Measurements from ENCODE around the gene CERCAM.

Gene CERCAM

DNA sequence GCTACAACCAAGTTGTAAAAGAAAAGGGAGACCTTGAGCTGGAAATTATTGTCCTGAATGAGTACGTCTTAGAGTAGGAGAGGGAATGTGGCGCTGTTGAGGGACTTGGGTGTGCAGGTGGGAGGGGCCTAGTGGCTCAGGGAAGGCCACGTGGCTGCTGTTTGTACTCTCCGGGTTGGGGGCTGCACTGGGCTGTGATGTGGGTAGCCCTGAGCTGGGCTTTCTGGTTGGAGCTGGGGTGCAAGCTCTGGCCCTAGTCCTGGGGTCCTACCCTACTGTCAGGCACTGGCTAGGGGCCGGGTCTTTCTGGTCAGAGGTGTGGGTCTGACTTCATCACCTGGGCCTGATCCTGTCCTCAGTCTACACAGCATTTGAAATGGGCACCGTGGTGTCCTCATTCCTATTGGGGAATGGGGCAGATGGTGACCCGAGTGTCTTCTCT lies 64.8 kb downstream of the CERCAM start:
- Histone ChIP-seq H3K36me3 (ENCODE audit: control insufficient read depth in 1 of 2, insufficient read depth in 2 of 2, low read depth in 1 of 2, low read length in 2 of 2) (peaks cover 58 to 79% of the 10 kb centered on the region in 2 experiments), H3K4me3 (ENCODE audit: insufficient read depth in 1 of 2, low read depth in 1 of 2, low read length in 2 of 2) (no peak overlapping the region), H4K8ac (ENCODE audit: low read length) (no peak overlapping the region), H3K14ac (ENCODE audit: low read length in 2 of 2) (no peak overlapping the region), H2BK5ac (ENCODE audit: low read depth, low read length, poor library complexity, severe bottlenecking) (no peak overlapping the region), H4K91ac (ENCODE audit: low read length) (no peak overlapping the region), H3K4me1 (ENCODE audit: control insufficient read depth, insufficient read depth, low read depth, low read length) (no peaks in the 10 kb centered on the region), H3K4me2 (ENCODE audit: low read length, poor library complexity, severe bottlenecking) (no peak overlapping the region), H2BK15ac (ENCODE audit: low read depth, poor library complexity, severe bottlenecking) (no peak overlapping the region), H3K23ac (ENCODE audit: low read length in 2 of 2) (no peak overlapping the region), H3K9ac (ENCODE audit: low read length) (no peak overlapping the region), H2AK5ac (ENCODE audit: low read length, severe bottlenecking) (no peak overlapping the region), H3K4ac (ENCODE audit: low read depth in 1 of 2, low read length in 2 of 2) (no peak overlapping the region), H3K27me3 (ENCODE audit: control insufficient read depth in 1 of 2, insufficient read depth in 1 of 2, low read length in 2 of 2) (no peaks in the 10 kb centered on the region), H2AFZ (ENCODE audit: low read depth, low read length) (no peak overlapping the region), H2BK120ac (ENCODE audit: low read depth, low read length) (no peak overlapping the region), H3K27ac (ENCODE audit: low read length, poor library complexity, severe bottlenecking) (no peak overlapping the region), H3K79me1 (replicated peaks; ENCODE audit: low read length, poor library complexity, severe bottlenecking) (peaks cover 2% of the 10 kb centered on the region), H3K9me3 (ENCODE audit: control insufficient read depth, low read length) (no peaks in the 10 kb centered on the region), H3K18ac (ENCODE audit: low read depth in 1 of 2, low read length in 2 of 2) (no peak overlapping the region), H2BK12ac (ENCODE audit: low read length in 2 of 2) (no peak overlapping the region)
- no peak for DNase-seq
- 83% methylated on average over 7 of the region's 7 CpGs for WGBS

- Histone ChIP-seq H3K4me1 (ENCODE audit: control insufficient read depth, insufficient read depth, low read depth, low read length) (no peaks in the 10 kb centered on the region), H2BK5ac (ENCODE audit: low read depth, low read length, poor library complexity, severe bottlenecking) (no peak overlapping the region), H2AK5ac (ENCODE audit: low read length, severe bottlenecking) (no peak overlapping the region), H3K18ac (ENCODE audit: low read depth in 1 of 2, low read length in 2 of 2) (no peak overlapping the region), H3K23ac (ENCODE audit: low read length in 2 of 2) (no peak overlapping the region), H3K9me3 (ENCODE audit: control insufficient read depth, low read length) (no peaks in the 10 kb centered on the region), H2BK12ac (ENCODE audit: low read length in 2 of 2) (no peak overlapping the region), H3K27ac (ENCODE audit: low read length, poor library complexity, severe bottlenecking) (no peak overlapping the region), H3K79me1 (replicated peaks; ENCODE audit: low read length, poor library complexity, severe bottlenecking) (peaks cover 2% of the 10 kb centered on the region), H4K91ac (ENCODE audit: low read length) (no peak overlapping the region), H3K4me3 (ENCODE audit: insufficient read depth in 1 of 2, low read depth in 1 of 2, low read length in 2 of 2) (no peak overlapping the region), H3K4me2 (ENCODE audit: low read length, poor library complexity, severe bottlenecking) (no peak overlapping the region), H2BK120ac (ENCODE audit: low read depth, low read length) (no peak overlapping the region), H2AFZ (ENCODE audit: low read depth, low read length) (no peak overlapping the region), H3K4ac (ENCODE audit: low read depth in 1 of 2, low read length in 2 of 2) (no peak overlapping the region), H2BK15ac (ENCODE audit: low read depth, poor library complexity, severe bottlenecking) (no peak overlapping the region), H3K36me3 (ENCODE audit: control insufficient read depth in 1 of 2, insufficient read depth in 2 of 2, low read depth in 1 of 2, low read length in 2 of 2) (peaks cover 56 to 79% of the 10 kb centered on the region in 2 experiments), H3K27me3 (ENCODE audit: control insufficient read depth in 1 of 2, insufficient read depth in 1 of 2, low read length in 2 of 2) (no peaks in the 10 kb centered on the region), H4K8ac (ENCODE audit: low read length) (no peak overlapping the region), H3K14ac (ENCODE audit: low read length in 2 of 2) (no peak overlapping the region), H3K9ac (ENCODE audit: low read length) (no peak overlapping the region)
- DNase-seq = no peak
These were observed 65.5 kb downstream of the CERCAM start for GRCh38 chr9:128486201-128486600.
